Activated naive CD4-positive, alpha-beta T cell (primary cell): ENCODE measurements around the gene DOCK8.
"Not testable (repeated sequence)": the region's sequence is repeated elsewhere in the genome, so short reads cannot be mapped to it uniquely, and the experiment has no call there.

ENCODE experiments used
- DNase-seq, 4 experiments: peaks; one replicate each; lab custom pipeline; 2025; lab: John Stamatoyannopoulos, UW

Gene DOCK8

GRCh38 chr9:224582-225520 lies 10.2 kb downstream of the DOCK8 start:
- DNase-seq, result no peak

- no peak for DNase-seq
Observed at GRCh38 chr9:227860-228259, 13.2 kb downstream of the DOCK8 start.

- no peak for DNase-seq
Observed at GRCh38 chr9:228929-229695, 14.4 kb downstream of the DOCK8 start.

DNA sequence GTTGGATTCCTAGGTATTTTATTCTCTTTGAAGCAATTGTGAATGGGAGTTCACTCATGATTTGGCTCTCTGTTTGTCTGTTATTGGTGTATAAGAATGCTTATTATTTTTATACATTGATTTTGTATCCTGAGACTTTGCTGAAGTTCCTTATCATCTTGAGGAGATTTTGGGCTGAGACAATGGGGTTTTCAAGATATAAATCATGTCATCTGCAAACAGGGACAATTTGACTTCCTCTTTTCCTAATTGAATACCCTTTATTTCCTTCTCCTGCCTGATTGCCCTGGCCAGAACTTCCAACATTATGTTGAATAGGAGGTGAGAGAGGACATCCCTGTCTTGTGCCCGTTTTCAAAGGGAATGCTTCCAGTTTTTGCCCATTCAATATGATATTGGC lies 17.0 kb downstream of the DOCK8 start:
- not testable (repeated sequence) for DNase-seq

- not testable (repeated sequence) for DNase-seq
Observed at GRCh38 chr9:233708-234107, 19.0 kb downstream of the DOCK8 start.

- no peak for DNase-seq
Observed at GRCh38 chr9:237141-237857, 22.6 kb downstream of the DOCK8 start.

DNA sequence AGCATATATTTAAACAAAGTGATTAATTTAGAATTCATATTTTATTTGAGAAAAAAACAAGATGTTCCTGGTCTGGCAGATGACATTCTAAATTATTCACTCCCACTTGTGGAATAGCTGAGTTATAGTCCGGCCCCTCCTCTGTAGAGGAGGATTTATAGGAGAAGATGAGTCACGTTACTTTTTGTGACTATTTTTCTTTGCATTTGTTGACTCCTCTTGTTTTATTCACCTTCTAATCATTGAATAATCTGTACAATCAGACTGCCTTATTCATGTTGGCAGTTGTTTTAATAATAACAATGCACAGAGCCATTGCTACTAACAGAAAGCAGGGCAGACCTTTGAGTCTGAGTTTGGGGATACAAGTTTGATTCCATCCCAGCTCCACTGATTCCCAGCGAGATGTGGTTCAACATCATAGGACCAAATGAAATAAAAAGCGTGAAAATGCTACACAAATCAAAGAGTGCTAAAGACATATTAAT lies 23.2 kb downstream of the DOCK8 start:
- DNase-seq, result no peak

DNA sequence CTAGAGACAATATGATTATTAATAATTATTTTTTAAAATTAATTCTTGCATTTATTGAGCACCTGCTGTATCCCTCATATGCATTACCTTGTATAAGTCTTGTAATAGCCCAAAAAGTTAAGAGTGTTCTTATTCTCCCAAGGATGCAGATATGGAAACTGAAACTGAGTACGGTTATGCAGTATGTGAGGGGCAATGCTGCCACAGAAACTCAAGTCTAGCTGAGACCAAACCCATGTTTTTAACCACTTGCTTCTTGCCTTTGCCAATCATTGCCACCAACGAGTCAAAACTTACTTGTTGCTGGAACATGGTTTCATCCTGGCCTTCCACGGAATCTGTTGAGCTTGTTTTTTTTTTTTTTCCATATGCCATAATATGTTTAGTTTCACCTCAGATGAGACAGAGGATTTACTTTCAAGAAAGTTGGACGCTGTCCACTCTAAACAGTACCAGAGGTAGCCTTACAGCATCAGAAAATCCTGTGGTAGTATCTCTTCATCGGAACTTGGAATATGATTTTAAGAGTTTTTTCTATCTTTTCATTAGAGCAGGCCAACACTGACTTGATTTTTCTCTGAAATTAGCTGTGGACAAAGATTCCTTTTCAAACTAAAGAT lies 27.9 kb downstream of the DOCK8 start:
- DNase-seq, result no peak

DNA sequence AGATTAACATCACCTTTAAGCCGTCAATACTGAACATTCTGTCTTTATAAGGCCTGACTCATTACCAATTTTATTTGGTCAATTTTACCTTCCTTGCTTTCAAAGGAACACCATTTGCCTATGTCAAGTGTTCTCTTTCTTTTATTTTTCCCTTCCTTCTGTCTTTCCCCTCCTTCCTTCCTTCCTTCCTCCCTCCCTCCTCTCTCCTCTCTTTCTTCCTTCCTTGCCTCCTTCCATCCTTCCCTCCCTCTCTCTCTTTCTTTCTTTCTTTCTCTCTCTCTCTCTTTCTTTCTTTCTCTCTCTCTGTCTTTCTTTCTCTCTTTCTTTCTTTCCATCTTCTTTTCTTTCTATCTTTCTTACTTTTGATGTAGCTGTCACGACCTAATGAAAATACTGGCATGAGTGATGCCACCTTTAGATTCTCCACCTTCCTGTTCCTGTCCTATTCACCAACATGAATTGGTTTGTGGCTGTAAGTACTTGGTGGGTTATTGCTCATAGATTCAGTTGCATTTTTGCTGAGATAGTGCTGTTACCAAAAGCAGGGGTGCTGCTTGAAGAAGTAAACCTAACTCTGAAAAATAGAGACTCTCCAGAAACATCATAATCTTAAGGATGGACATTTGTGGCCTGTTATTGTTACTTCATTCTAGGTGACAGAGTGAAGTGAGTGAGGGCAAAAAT lies 33.8 kb downstream of the DOCK8 start:
- DNase-seq, result no peak

GRCh38 chr9:249025-249424 lies 34.4 kb downstream of the DOCK8 start:
- DNase-seq, result no peak

DNA sequence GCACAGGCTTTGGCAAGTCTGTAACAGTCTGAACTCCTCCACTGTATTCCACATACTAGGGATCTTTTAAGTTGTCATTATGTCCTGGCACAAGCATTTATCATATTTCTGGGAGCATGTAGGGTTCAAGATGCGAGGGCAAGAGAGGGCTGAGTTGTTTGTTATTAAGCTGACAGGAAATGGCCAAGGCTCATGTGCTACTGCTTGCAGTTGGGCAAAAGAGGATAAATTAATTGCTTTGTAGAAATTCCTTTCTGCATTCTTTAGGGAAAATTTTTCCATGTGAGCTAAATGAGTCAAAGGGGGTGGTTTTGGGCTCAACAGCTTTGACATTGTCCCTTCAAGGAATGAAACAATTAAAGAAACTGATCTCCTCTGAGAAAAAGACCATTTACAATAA lies 35.4 kb downstream of the DOCK8 start:
- no peak for DNase-seq

- no peak for DNase-seq
Observed at GRCh38 chr9:250625-251024, 36.0 kb downstream of the DOCK8 start.

GRCh38 chr9:251398-251797 lies 36.7 kb downstream of the DOCK8 start:
- no peak for DNase-seq

DNA sequence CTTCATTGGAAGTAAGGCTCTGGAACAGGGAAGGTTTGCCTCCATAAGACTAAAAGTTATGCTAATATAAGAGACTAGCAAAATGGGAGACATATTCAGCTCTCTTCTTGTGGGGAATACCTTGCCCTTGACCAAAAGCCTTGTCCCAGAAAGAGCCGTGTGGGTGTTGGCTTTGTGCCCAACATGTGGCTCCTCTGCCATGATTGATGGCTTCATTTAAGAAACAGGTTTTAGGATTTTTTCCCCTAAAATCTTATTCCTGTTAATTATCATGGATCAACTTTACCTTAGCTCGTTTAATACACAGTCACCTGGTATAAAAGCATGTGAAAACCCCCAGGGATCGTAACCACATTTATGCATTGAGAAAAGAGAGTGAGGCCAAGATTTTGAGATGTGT lies 38.9 kb downstream of the DOCK8 start:
- no peak for DNase-seq

GRCh38 chr9:254516-254915 lies 39.9 kb downstream of the DOCK8 start:
- no peak for DNase-seq

DNA sequence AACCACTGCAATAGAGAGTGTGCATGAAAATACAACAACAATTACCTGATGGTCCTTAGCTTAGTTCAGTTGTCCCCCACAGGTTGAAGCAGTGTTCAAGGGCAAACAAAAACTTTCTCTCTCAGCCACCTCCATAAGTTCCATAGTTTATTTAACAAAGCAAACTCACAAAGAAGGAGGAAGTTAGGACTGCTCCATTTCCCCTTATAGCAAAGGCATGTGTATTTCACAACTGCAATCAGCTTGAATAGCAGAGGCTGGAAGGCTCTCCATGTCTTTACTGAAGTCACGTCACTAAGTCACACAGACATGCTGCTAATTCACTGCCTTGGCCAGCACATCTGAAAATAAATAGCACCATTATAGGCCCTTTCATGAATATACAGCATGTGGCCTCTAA lies 43.3 kb downstream of the DOCK8 start:
- DNase-seq, result no peak

GRCh38 chr9:259405-260404 lies 45.0 kb downstream of the DOCK8 start:
- no peak for DNase-seq

DNA sequence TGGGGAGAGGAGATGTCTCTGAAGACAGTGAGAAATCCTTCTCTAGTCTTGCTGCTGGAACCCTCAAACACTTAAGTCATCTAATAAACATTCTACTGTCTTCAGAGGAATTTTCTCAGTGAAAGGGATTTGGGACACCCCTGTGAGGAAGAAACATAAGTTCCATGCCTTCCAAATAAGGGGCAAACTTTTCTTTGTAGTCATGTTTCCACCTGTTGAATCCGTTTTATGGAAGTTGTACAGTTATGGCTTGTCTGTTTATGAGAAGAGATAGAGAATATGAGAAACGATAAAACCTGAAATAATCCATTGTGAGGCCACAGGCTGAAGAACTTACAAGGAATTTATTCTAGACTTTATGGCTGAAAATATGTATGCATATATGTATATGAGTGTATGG lies 49.6 kb downstream of the DOCK8 start:
- no peak for DNase-seq

DNA sequence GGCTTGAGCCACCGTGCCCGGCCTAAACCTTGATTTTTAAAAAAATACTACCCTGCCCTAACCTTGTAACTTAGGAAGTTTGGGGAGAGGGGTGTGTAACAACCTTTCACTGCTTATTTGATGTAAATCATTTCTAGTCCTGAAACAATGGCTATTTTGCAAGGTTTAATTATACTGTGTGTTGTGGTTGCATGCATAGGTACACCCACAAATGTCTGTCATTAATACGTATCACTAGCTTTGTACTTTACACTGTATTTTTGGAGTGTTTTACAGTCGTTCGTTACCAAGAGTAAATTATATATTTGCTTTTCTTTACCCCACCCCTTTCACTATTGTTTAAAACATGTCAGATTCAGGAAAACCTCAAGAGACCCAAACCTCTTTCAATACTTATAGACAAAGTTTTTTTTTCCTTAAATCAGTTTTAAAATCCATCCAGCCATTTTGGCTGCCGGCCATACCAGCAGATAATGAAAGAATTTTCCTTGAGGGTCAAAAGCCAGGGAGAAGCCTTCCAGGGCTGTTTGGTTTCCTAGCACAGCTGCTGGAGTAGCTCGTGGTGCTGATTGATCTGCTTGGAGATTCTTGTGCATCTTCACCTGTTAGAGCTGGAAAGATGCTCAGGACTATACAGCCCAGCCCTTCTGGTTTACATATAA lies 50.7 kb downstream of the DOCK8 start:
- no peak for DNase-seq

DNA sequence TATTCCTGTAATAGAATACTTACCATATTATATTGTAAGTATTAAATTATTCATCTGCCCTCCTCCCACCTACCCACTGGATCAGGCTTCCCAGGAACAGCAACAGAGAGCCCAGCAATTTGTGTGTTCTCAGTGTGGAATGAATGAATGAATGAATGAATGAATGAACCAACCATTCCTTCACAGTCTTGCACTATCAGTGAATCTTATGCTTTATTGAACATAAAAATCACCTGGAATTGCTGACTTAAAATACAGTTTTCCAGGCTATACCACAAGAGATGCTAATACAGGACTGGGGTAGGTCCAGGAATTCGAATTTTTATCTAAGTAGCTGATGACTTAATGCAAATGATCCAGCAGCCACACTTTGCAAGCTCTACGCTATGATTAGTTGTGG lies 51.6 kb downstream of the DOCK8 start:
- DNase-seq, result no peak
